HG03045 (cell line): ENCODE results near the gene PRKD1.
"Not testable (repeated sequence)": the region's sequence is repeated elsewhere in the genome, so short reads cannot be mapped to it uniquely, and the experiment has no call there.

ENCODE experiments used
- ATAC-seq: cut with Tn5 transposase; IDR thresholded peaks from one replicate; pipeline ENCODE4 v1.9.1; 2021; ENCODE audit warnings: mild to moderate bottlenecking, moderate library complexity; ENCODE audit not compliant: unreplicated experiment

The PRKD1 gene

GRCh38 chr14:29839691-29840090 lies 88.0 kb downstream of the PRKD1 start:
- ATAC-seq: not testable (repeated sequence)

GRCh38 chr14:29838752-29839151 lies 88.9 kb downstream of the PRKD1 start:
- no peak for ATAC-seq

- no peak for ATAC-seq
Measured at GRCh38 chr14:29836395-29836794, 91.3 kb downstream of the PRKD1 start.

- no peak for ATAC-seq
Measured at GRCh38 chr14:29832042-29832441, 95.6 kb downstream of the PRKD1 start.

- ATAC-seq: no peak
Measured at GRCh38 chr14:29829851-29830250, 97.8 kb downstream of the PRKD1 start.

- no peak for ATAC-seq
Measured at GRCh38 chr14:29823816-29824215, 103.8 kb downstream of the PRKD1 start.

GRCh38 chr14:29822430-29822709 lies 105.3 kb downstream of the PRKD1 start:
- ATAC-seq: no peak

- no peak for ATAC-seq
Measured at GRCh38 chr14:29821661-29822429, 105.8 kb downstream of the PRKD1 start.

GRCh38 chr14:29821242-29821641 lies 106.4 kb downstream of the PRKD1 start:
- ATAC-seq: no peak

- ATAC-seq: no peak
Measured at GRCh38 chr14:29820785-29821184, 106.9 kb downstream of the PRKD1 start.

- no peak for ATAC-seq
Measured at GRCh38 chr14:29817767-29818405, 109.8 kb downstream of the PRKD1 start.

- ATAC-seq: no peak
Measured at GRCh38 chr14:29815016-29815674, 112.5 kb downstream of the PRKD1 start.

GRCh38 chr14:29814156-29815015 lies 113.3 kb downstream of the PRKD1 start:
- no peak for ATAC-seq

GRCh38 chr14:29810682-29811081 lies 117.0 kb downstream of the PRKD1 start:
- no peak for ATAC-seq

- ATAC-seq: no peak
Measured at GRCh38 chr14:29810064-29810463, 117.6 kb downstream of the PRKD1 start.

- no peak for ATAC-seq
Measured at GRCh38 chr14:29806124-29806517, 121.5 kb downstream of the PRKD1 start.

GRCh38 chr14:29805415-29806123 lies 122.1 kb downstream of the PRKD1 start:
- ATAC-seq: no peak

GRCh38 chr14:29804481-29805266 lies 123.0 kb downstream of the PRKD1 start:
- ATAC-seq: no peak

- no peak for ATAC-seq
Measured at GRCh38 chr14:29803045-29803444, 124.6 kb downstream of the PRKD1 start.

- ATAC-seq: no peak
Measured at GRCh38 chr14:29802211-29802610, 125.4 kb downstream of the PRKD1 start.
